Endothelial cell of umbilical vein (primary cell): Measurements from ENCODE around the gene TMEM178B.

Experiments
- EZH2 ChIP-seq: IDR thresholded peaks from 2 replicates; pipeline ENCODE4 v1.6.1; 2012; ENCODE audit warnings: borderline replicate concordance, low read depth, mild to moderate bottlenecking, moderate library complexity, low read length, inconsistent platforms; ENCODE audit not compliant: severe bottlenecking
- FOS ChIP-seq: IDR thresholded peaks from 2 replicates; pipeline ENCODE4 v1.6.1; 2011; ENCODE audit warnings: mild to moderate bottlenecking, low read length, moderate library complexity, borderline replicate concordance; ENCODE audit not compliant: insufficient read depth
- MYC ChIP-seq: IDR thresholded peaks from one replicate; pipeline ENCODE4 v1.6.1; 2011; ENCODE audit warnings: mild to moderate bottlenecking, low read depth, low read length
- POLR2A ChIP-seq: IDR thresholded peaks from 2 replicates; pipeline ENCODE4 v1.6.1; 2012; ENCODE audit warnings: low read depth, mild to moderate bottlenecking, control low read depth, low read length
- TF ChIP-seq, protein P1 (sequence below), 2 donors: IDR thresholded peaks; 1 replicate in 1 of 2; 2 replicates in 1 of 2; pipeline ENCODE4 v1.5.1; 2011; ENCODE audit warnings: low read length in 2 of 2, mild to moderate bottlenecking in 2 of 2, moderate library complexity in 2 of 2, control low read depth in 1 of 2, inconsistent platforms in 1 of 2, low read depth in 1 of 2; ENCODE audit not compliant: insufficient read depth in 1 of 2; ENCODE audit errors: extremely low read depth in 1 of 2

DNA sequence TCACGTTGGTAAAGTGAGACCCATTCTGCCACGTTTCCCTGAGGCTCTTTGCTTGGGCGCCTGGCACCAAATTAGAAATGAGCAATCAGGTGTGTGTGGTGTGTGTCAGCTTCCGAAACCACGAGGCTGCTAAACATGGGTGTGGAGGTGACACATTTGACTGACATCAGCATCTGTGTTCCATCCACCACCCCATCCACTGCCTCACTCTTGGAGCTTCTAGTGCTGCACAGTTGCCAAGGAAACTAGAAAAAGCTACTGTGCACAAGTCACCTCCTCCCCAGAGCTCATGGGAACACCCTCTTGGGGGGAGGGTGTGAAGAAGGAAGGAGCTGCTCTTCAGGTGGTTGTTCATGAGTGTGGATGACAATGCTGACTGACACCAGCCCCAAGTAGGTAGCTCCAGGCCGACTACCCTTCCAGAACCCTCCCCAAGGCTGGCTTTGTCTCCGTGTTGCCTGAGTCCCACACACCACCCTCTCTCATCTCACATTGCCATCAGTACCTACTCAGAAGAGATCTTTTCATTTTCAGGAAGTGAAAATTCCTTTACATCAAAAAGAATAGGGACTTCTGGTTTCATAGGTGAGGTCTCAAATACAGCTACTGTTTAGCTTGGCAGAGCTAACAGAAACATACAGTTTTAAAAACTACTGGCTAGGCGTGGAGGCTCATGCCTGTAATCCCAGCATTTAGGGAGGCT is 152.2 kb downstream of the TMEM178B start:
- TF ChIP-seq MYC: no peak
- TF ChIP-seq, protein P1, sequence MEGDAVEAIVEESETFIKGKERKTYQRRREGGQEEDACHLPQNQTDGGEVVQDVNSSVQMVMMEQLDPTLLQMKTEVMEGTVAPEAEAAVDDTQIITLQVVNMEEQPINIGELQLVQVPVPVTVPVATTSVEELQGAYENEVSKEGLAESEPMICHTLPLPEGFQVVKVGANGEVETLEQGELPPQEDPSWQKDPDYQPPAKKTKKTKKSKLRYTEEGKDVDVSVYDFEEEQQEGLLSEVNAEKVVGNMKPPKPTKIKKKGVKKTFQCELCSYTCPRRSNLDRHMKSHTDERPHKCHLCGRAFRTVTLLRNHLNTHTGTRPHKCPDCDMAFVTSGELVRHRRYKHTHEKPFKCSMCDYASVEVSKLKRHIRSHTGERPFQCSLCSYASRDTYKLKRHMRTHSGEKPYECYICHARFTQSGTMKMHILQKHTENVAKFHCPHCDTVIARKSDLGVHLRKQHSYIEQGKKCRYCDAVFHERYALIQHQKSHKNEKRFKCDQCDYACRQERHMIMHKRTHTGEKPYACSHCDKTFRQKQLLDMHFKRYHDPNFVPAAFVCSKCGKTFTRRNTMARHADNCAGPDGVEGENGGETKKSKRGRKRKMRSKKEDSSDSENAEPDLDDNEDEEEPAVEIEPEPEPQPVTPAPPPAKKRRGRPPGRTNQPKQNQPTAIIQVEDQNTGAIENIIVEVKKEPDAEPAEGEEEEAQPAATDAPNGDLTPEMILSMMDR (IDR thresholded peaks at IDR 0.05; ENCODE audit: extremely low read depth in 1 of 2, insufficient read depth in 1 of 2, low read depth in 1 of 2, low read length in 2 of 2): no peak
- TF ChIP-seq FOS: no peak
- TF ChIP-seq EZH2: no peak
- TF ChIP-seq POLR2A: no peak
